Smooth muscle cell (in vitro differentiated cells): Measurements from ENCODE around the gene DICER1. TPM values are rescaled to one million over a fixed set of nuclear protein-coding genes. Genes with fewer than 3 reads are reported as not detected.

Source experiments
- DNase-seq: peaks from one replicate; lab custom pipeline; 2025; ENCODE audit not compliant: unreplicated experiment; lab: John Stamatoyannopoulos, UW
- H2AFZ ChIP-seq: fragments of 200-600 bp; sonication (generic); 2 replicates; pipeline ENCODE4 v1.6.0; 2016; ENCODE audit warnings: antibody characterized with exemption, low read depth, mild to moderate bottlenecking
- H3F3A ChIP-seq: fragments of 200-600 bp; sonication (generic); 2 replicates; pipeline ENCODE4 v1.6.0; 2017; ENCODE audit warnings: antibody characterized with exemption, low read depth
- H3K27ac ChIP-seq: fragments of 200-600 bp; sonication (generic); 2 replicates; pipeline ENCODE4 v1.5.1; 2016; ENCODE audit warnings: low read depth, mild to moderate bottlenecking
- H3K27me3 ChIP-seq: fragments of 200-600 bp; sonication (generic); 2 replicates; pipeline ENCODE4 v1.6.1; 2016; ENCODE audit warnings: low read depth, mild to moderate bottlenecking
- H3K36me3 ChIP-seq: fragments of 200-600 bp; sonication (generic); 2 replicates; pipeline ENCODE4 v1.5.1; 2016; ENCODE audit warnings: low read depth
- H3K4me1 ChIP-seq: fragments of 200-600 bp; sonication (generic); 2 replicates; pipeline ENCODE4 v1.5.1; 2016; ENCODE audit warnings: low read depth
- H3K4me2 ChIP-seq: fragments of 200-600 bp; sonication (generic); 2 replicates; pipeline ENCODE4 v1.6.0; 2016; ENCODE audit warnings: mild to moderate bottlenecking
- H3K4me3 ChIP-seq: fragments of 200-600 bp; sonication (generic); 2 replicates; pipeline ENCODE4 v1.5.1; 2016; ENCODE audit warnings: mild to moderate bottlenecking
- H3K79me2 ChIP-seq: fragments of 200-600 bp; sonication (generic); 2 replicates; pipeline ENCODE4 v1.6.0; 2016; ENCODE audit warnings: low read depth, mild to moderate bottlenecking
- H3K9ac ChIP-seq: fragments of 200-600 bp; sonication (generic); 2 replicates; pipeline ENCODE4 v1.6.0; 2016; ENCODE audit warnings: low read depth
- H3K9me3 ChIP-seq: fragments of 200-600 bp; sonication (generic); replicated peaks from 2 replicates; pipeline ENCODE4 v1.5.1; 2016; ENCODE audit warnings: low read depth
- H4K20me1 ChIP-seq: fragments of 200-600 bp; sonication (generic); 2 replicates; pipeline ENCODE4 v1.6.0; 2016; ENCODE audit warnings: low read depth
- CTCF ChIP-seq: fragments of 200-600 bp; sonication (generic); IDR thresholded peaks from 2 replicates; pipeline ENCODE4 v1.5.1; 2017; ENCODE audit warnings: borderline replicate concordance, mild to moderate bottlenecking, antibody characterized with exemption; ENCODE audit not compliant: insufficient read depth, poor library complexity, severe bottlenecking
- WGBS: methylation state at CpG from one replicate; pipeline ENCODE4 v1.1.7; 2016; ENCODE audit warnings: low lambda C conversion rate; 5-methylcytosine and 5-hydroxymethylcytosine counted together
- polyA plus RNA-seq: library from polyadenylated mRNA; unstranded; fragments of >200 nt; fragmentation: Nextera tagmentation; extraction: Ambion mirVana; gene quantifications from 2 replicates; pipeline ENCODE4 v1.2.1, GENCODE V29; 2016
- total RNA-seq: library from RNA; depleted of rRNA; stranded (reverse); fragments of >200 nt; gene quantifications from 2 replicates; pipeline ENCODE4 v1.2.3, GENCODE V29; 2014

The DICER1 gene
- total and polyA plus RNA-seq, 2 experiments from 2014 or later, result 17.3 to 67.5 TPM

GRCh38 chr14:95055318-95055717, 102.0 kb downstream of the DICER1 start:
- no peaks in the 10 kb centered on the region for H3K4me1 ChIP-seq
- H2AFZ ChIP-seq, result no peak overlapping the region
- H3K9me3 ChIP-seq, result no peaks in the 10 kb centered on the region
- H3K9ac ChIP-seq, result no peak overlapping the region
- 93% methylated on average over 7 of the region's 7 CpGs for WGBS
- H3F3A ChIP-seq, result no peaks in the 10 kb centered on the region
- H3K4me3 ChIP-seq, result no peak overlapping the region
- no peaks in the 10 kb centered on the region for H3K79me2 ChIP-seq
- no peak overlapping the region for H3K4me2 ChIP-seq
- no peaks in the 10 kb centered on the region for H4K20me1 ChIP-seq
- H3K27me3 ChIP-seq, result peaks cover 3% of the 10 kb centered on the region
- no peaks in the 10 kb centered on the region for H3K36me3 ChIP-seq
- DNase-seq, result no peak
- no peak overlapping the region for H3K27ac ChIP-seq
- TF ChIP-seq CTCF, result no peak

- no peak overlapping the region for H3K4me3 ChIP-seq
- H3K9ac ChIP-seq, result no peak overlapping the region
- H3K9me3 ChIP-seq, result no peaks in the 10 kb centered on the region
- no peak for DNase-seq
- 95% methylated on average over 23 of the region's 23 CpGs for WGBS
- no peak overlapping the region for H3K4me2 ChIP-seq
- H2AFZ ChIP-seq, result no peak overlapping the region
- H3K4me1 ChIP-seq, result no peaks in the 10 kb centered on the region
- no peaks in the 10 kb centered on the region for H3F3A ChIP-seq
- no peak for TF ChIP-seq CTCF
- no peaks in the 10 kb centered on the region for H3K79me2 ChIP-seq
- no peaks in the 10 kb centered on the region for H3K36me3 ChIP-seq
- H3K27me3 ChIP-seq, result peaks cover 5% of the 10 kb centered on the region
- H4K20me1 ChIP-seq, result no peaks in the 10 kb centered on the region
- no peak overlapping the region for H3K27ac ChIP-seq
These were observed 102.7 kb downstream of the DICER1 start for GRCh38 chr14:95054346-95055280.

GRCh38 chr14:95052016-95052585, 105.2 kb downstream of the DICER1 start:
- TF ChIP-seq CTCF, result no peak
- no peak for DNase-seq
- no peaks in the 10 kb centered on the region for H3F3A ChIP-seq
- no peak overlapping the region for H3K4me3 ChIP-seq
- H3K4me2 ChIP-seq, result no peak overlapping the region
- H3K79me2 ChIP-seq, result no peaks in the 10 kb centered on the region
- H3K36me3 ChIP-seq, result no peaks in the 10 kb centered on the region
- H3K27me3 ChIP-seq, result peaks cover 10% of the 10 kb centered on the region
- H4K20me1 ChIP-seq, result no peaks in the 10 kb centered on the region
- 81% methylated on average over 13 of the region's 14 CpGs for WGBS
- no peak overlapping the region for H3K27ac ChIP-seq
- H3K9me3 ChIP-seq, result no peaks in the 10 kb centered on the region
- H2AFZ ChIP-seq, result no peak overlapping the region
- H3K9ac ChIP-seq, result no peak overlapping the region
- no peaks in the 10 kb centered on the region for H3K4me1 ChIP-seq
